Left ventricle myocardium inferior (tissue), 1 donor: ENCODE measurements around the gene DOHH. TPM values are rescaled to one million over a fixed set of nuclear protein-coding genes. Genes with fewer than 3 reads are reported as not detected.

Experiments used
- DNase-seq: peaks from one replicate; pipeline ENCODE4 v3.0.0-alpha.2; 2020
- H3K27ac ChIP-seq: fragments of 200-600 bp; replicated peaks from 2 replicates; pipeline ENCODE4 v1.8.0; 2021
- H3K27me3 ChIP-seq: fragments of 200-600 bp; 2 replicates; pipeline ENCODE4 v1.8.0; 2021; ENCODE audit warnings: low read depth
- H3K36me3 ChIP-seq: fragments of 200-600 bp; 2 replicates; pipeline ENCODE4 v1.8.0; 2021
- H3K4me1 ChIP-seq: fragments of 200-600 bp; 2 replicates; pipeline ENCODE4 v1.8.0; 2021
- H3K4me3 ChIP-seq: fragments of 200-600 bp; 2 replicates; pipeline ENCODE4 v1.8.0; 2021; ENCODE audit warnings: mild to moderate bottlenecking, moderate library complexity
- H3K9me3 ChIP-seq: fragments of 200-600 bp; replicated peaks from 2 replicates; pipeline ENCODE4 v1.8.0; 2021
- intact Hi-C: fragments of 100-400 bp; cut with micrococcal nuclease; formaldehyde crosslinking; loops from one replicate; pipeline ENCODE4 v1.11.0; 2022
- long read RNA-seq: library from polyadenylated mRNA; unstranded; transcript quantifications from one replicate; pipeline ENCODE4 v2.0.0, GENCODE V29; 2021
- total RNA-seq: library from RNA; stranded (reverse); fragmentation: NEBNext Ultra II Directional; extraction: Animal tissue kit (Norgen Biotek cat#: 25700); gene quantifications from one replicate; pipeline ENCODE4 v1.2.1, GENCODE V29; 2021
- TF ChIP-seq, protein P1 (sequence below): fragments of 200-600 bp; IDR thresholded peaks from 2 replicates; pipeline ENCODE4 v1.8.0; 2021; ENCODE audit warnings: antibody characterized with exemption, mild to moderate bottlenecking, borderline replicate concordance
- donor health status: DM: no; HTN: yes; CAD: no; lungs with severe emphysema.

The DOHH gene, protein sequence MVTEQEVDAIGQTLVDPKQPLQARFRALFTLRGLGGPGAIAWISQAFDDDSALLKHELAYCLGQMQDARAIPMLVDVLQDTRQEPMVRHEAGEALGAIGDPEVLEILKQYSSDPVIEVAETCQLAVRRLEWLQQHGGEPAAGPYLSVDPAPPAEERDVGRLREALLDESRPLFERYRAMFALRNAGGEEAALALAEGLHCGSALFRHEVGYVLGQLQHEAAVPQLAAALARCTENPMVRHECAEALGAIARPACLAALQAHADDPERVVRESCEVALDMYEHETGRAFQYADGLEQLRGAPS
- total RNA-seq: 11.1 TPM
- long read RNA-seq, transcript DOHH-201 (5 exons, 2,031 nt): major isoform, 68 of 76 reads
- long read RNA-seq, partial matches to known transcripts: 3 of 76 reads
- long read RNA-seq, other reads (novel, unspliced or antisense): 5 of 76 reads

DNA sequence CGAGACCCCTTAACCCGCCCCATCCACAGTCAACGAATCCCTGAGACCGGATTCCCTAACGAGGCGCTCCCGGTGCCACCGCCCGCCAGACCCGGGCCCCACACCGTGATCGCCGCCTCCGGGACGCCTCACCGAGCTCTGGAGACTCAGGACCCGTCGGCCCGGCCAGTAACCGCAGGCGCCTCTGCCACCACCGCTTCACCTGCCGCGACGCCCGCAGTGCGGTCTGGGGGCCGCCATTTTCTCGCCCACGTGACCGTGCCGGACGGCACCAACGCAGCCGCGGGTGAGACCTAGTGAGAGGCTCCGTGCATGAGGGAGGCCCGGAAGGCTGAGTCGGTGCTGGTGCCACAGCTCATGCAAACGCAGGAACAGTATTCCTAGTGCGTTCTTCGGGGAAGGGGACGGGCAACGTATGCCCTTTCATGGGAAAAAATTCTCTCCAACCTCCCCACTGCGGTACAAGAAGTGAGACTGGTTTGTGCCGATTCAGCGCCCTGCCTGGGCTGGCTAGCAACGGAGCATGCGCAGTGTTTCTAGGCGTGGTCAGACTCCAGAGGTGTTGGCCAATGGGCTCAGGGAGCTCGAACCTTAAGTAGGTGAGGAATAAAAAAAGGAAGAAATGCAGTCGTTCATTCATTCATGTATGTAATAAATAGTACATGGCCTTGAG is at the start of gene DOHH:
DOHH (minus strand) TSS at position 246 of the 673 bp plus-strand sequence. CDS start 3,860 bp downstream, outside the sequence.
- Histone ChIP-seq H3K4me3 (peak within 1 kb of the TSS; percentile 83), H3K27me3 (no peaks in the 10 kb centered on the region), H3K4me1 (peaks cover 30% of the 10 kb centered on the region), H3K9me3 (no peaks in the 10 kb centered on the region), H3K36me3 (peaks cover 15% of the 10 kb centered on the region), H3K27ac (peak within 1 kb of the TSS; percentile 94)
- DNase-seq: peak; percentile 95
- intact Hi-C loops: no loop called here
- TF ChIP-seq, protein P1, sequence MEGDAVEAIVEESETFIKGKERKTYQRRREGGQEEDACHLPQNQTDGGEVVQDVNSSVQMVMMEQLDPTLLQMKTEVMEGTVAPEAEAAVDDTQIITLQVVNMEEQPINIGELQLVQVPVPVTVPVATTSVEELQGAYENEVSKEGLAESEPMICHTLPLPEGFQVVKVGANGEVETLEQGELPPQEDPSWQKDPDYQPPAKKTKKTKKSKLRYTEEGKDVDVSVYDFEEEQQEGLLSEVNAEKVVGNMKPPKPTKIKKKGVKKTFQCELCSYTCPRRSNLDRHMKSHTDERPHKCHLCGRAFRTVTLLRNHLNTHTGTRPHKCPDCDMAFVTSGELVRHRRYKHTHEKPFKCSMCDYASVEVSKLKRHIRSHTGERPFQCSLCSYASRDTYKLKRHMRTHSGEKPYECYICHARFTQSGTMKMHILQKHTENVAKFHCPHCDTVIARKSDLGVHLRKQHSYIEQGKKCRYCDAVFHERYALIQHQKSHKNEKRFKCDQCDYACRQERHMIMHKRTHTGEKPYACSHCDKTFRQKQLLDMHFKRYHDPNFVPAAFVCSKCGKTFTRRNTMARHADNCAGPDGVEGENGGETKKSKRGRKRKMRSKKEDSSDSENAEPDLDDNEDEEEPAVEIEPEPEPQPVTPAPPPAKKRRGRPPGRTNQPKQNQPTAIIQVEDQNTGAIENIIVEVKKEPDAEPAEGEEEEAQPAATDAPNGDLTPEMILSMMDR: no peak

DNA sequence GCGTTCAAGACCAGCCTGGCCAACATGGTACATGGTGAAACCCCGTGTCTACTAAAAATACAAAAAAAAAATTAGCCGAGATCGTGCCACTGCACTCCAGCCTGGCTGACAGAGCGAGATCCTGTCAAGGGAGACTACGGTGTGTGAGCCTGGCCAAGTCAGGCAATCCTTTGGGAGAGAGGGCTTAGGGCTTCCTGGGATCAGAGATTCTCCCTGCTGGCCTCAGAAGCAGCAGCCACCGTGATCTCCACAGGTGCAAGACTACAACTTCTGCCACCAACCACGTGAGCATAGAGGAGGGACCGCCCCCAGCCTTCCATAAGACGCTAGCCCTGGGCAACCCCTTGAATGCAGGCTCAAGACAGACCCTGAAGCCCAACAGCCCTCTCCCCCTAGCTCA is 49.3 kb upstream of the DOHH start:
- Histone ChIP-seq H3K4me3 (no peak overlapping the region), H3K27me3 (no peaks in the 10 kb centered on the region), H3K4me1 (peaks cover 23% of the 10 kb centered on the region), H3K27ac (no peak overlapping the region), H3K36me3 (peaks cover 11% of the 10 kb centered on the region), H3K9me3 (no peaks in the 10 kb centered on the region)
- TF ChIP-seq, protein P1: no peak
- intact Hi-C loops: no loop called here
- no peak for DNase-seq

DNA sequence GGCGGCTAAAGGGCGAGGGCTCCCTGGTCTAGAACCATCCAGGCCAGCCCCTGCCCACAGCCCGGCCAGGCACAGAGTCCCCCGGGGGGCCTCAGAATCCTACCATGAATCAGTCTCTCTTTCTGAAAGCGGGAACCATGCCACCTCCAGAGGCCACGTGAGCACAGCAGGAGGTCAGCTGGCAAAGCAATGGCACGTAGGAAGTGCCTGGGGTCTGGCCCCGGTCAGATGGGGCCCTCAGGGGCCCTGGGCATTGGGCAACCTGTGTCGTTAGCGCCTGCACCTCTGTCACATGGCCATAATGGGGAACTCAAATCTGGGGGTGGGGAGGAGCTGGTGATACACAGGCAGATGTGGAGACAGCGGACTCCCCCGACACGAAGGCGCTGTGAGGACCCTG is 48.1 kb upstream of the DOHH start:
- intact Hi-C loops: no loop called here
- Histone ChIP-seq H3K27me3 (no peaks in the 10 kb centered on the region), H3K9me3 (no peaks in the 10 kb centered on the region), H3K4me3 (no peak overlapping the region), H3K4me1 (peaks cover 15% of the 10 kb centered on the region), H3K36me3 (peaks cover 14% of the 10 kb centered on the region), H3K27ac (no peak overlapping the region)
- TF ChIP-seq, protein P1: no peak
- no peak for DNase-seq

- no peak overlapping the region for H3K27ac ChIP-seq
- peaks cover 14% of the 10 kb centered on the region for H3K36me3 ChIP-seq
- TF ChIP-seq, protein P1: no peak
- no peaks in the 10 kb centered on the region for H3K9me3 ChIP-seq
- no peaks in the 10 kb centered on the region for H3K27me3 ChIP-seq
- DNase-seq: no peak
- H3K4me3 ChIP-seq: no peak overlapping the region
- peaks cover 15% of the 10 kb centered on the region for H3K4me1 ChIP-seq
- intact Hi-C loops: no loop called here
Measured at GRCh38 chr19:3547767-3548282, 47.4 kb upstream of the DOHH start.

- intact Hi-C loops: no loop called here
- TF ChIP-seq, protein P1: peak; percentile 57
- no peaks in the 10 kb centered on the region for H3K9me3 ChIP-seq
- H3K27me3 ChIP-seq: no peaks in the 10 kb centered on the region
- no peak overlapping the region for H3K27ac ChIP-seq
- DNase-seq: no peak
- H3K4me1 ChIP-seq: peaks cover 11% of the 10 kb centered on the region
- no peak overlapping the region for H3K4me3 ChIP-seq
- peaks cover 14% of the 10 kb centered on the region for H3K36me3 ChIP-seq
Measured at GRCh38 chr19:3547301-3547731, 46.8 kb upstream of the DOHH start.
